GF-D8 (cell line): ENCODE results near the gene MTAP.

ENCODE experiments used
- DNase-seq: peaks from one replicate; lab custom pipeline; 2025; lab: John Stamatoyannopoulos, UW

Gene MTAP

GRCh38 chr9:21853414-21853813 is 51.0 kb downstream of the MTAP start:
- DNase-seq = no peak

- no peak for DNase-seq
These were observed 51.7 kb downstream of the MTAP start for GRCh38 chr9:21854119-21854518.

GRCh38 chr9:21854594-21854993 is 52.2 kb downstream of the MTAP start:
- no peak for DNase-seq

GRCh38 chr9:21856301-21857094 is 54.1 kb downstream of the MTAP start:
- DNase-seq = no peak

- DNase-seq = no peak
These were observed 60.4 kb downstream of the MTAP start for GRCh38 chr9:21862871-21863270.

DNA sequence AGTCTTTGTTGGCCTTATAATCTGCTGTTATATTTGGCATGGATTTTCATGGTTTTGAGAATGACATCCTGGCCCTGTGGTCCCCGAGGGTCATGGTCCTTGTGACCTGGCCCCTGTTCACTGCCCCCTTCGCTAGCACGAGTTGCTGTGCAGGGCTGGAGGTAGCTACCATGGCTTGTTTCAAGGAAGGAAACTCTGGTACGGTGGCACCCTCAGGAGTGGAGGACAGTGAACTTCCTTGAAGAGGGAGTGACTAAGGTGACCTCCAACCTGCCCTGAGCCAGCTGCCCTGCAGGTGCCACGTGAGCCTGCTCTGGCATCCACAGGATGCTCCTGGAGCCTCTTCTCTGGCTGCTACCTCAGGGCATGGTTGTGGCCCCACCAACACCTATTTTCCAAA is 62.1 kb downstream of the MTAP start:
- no peak for DNase-seq

DNA sequence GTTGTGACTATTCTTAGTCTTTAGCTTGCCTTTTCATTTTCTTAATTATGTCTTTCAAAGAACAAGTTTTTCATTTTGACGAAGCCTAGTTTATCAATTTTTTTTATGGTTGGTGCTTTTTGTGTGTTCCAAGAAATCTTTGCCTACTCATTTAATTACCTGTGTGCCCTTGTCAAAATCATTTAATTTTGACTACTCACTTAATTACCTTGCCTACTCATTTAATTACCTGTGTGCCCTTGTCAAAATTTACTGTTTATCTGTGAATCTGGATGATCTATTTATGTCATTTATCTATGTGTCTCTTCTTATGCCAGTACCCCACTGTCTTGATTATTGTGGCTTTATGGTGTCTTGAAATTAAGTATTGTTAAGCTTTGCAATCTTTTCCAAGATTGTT is 63.9 kb downstream of the MTAP start:
- no peak for DNase-seq

GRCh38 chr9:21871256-21871975 is 69.0 kb downstream of the MTAP start:
- no peak for DNase-seq

DNA sequence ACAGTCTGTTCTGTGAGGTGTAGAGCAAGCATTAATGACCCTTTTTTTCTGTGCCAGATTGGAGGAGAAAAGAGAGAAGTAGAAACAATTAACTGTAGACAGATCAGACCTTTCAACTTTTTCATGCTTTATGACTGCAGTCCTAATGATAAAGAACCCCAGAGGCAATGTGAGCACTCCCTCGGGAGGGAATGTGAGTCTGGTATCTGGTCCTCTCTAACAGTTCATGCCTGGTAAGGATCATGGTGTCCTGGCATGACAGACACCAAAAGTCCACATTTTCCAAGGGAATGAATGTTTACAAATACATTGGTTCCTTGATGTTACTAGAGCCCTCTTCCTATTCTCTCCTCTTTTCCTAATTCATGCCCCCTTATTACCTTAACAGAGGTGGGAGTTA is 70.3 kb downstream of the MTAP start:
- no peak for DNase-seq

- DNase-seq = no peak
These were observed 71.2 kb downstream of the MTAP start for GRCh38 chr9:21873540-21874221.

GRCh38 chr9:21875893-21876292 is 73.5 kb downstream of the MTAP start:
- DNase-seq = no peak

DNA sequence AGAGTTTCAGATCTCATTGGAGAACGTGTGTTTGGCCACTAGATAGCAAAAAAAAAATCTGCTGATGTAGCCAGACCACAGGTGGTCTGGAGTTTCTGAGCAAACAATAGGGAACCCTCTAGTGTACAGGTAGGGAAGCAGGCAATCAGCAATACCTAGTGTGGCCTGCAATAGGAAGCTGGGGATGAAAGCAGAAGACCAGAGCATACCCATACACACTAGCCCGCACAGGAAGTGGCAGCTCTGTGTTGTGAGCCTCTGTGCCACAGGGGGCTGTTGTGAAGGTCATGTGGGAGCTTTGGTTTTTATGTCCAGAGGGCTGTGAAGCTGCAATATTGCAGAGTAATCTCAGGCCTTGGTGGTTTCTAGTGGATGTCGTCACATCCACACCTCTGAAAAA is 81.2 kb downstream of the MTAP start:
- DNase-seq = peak; percentile 25

DNA sequence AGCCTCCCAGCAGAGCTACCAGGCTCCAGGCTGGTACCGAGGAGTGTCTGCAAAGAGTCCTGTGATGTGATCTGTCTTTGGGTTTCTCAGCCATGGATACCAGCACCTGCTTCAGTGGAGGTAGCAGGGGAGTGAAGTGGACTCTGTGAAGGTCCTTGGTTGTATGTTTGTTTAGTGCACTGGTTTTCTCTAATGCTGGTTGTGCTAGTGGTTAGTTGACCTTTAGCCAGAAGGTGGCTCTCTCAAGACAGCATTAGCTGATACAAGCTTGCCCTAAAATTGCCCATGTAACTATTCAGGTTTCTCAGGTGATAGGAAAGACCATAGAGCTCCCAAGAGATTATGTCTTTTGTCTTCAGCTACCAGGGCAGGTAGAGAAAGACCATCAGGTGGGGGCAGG is 87.2 kb downstream of the MTAP start:
- no peak for DNase-seq

GRCh38 chr9:21890696-21891095 is 88.3 kb downstream of the MTAP start:
- DNase-seq = no peak

GRCh38 chr9:21901546-21901945 is 99.1 kb downstream of the MTAP start:
- no peak for DNase-seq

DNA sequence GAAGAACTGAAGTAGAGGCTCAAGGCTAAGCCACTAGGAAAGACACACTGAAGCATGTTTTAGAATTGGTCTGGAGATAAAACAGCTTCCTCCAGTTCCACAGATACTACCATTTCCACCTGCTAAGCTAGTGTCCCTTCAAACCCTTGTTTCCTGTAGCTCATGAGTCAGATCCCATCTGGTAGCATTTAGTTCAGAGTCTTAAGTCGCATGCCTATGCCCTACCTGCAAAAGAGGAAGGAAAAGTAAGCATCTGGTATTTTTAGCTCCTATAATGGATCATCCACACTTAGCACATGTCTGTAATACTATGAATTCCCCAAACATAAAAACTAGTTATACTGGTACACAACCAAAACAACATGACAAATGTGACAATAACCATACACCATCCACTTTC is 99.7 kb downstream of the MTAP start:
- peak; percentile 30 for DNase-seq

DNA sequence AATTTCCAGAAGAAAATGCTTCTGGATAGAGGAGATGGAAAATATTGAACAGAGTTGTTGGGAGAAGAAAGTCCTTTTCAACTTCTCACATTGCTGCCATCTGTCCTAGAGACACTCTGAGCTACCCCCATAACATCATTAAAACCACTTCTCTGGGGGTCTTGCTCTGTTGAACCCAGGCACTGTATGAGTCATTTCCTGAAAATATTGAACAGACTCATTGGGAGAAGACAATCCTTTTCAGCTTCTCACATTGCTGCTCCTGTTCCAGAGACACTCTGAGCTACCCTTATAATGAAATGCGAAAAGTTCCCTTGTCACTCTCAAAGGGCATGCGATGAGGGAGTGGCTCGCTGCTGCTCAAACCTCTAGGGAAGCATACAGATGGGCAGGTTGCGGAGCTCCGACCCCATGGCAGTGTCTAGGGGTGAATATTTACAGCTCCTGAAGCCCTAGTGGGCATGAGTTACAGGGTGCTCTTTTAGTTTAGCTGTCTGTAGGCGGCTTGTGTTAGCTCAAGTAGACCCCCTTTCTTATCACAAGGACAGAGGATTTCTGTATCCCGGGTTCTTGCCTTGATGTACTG is 101.0 kb downstream of the MTAP start:
- no peak for DNase-seq

GRCh38 chr9:21904371-21904770 is 101.9 kb downstream of the MTAP start:
- DNase-seq = no peak

DNA sequence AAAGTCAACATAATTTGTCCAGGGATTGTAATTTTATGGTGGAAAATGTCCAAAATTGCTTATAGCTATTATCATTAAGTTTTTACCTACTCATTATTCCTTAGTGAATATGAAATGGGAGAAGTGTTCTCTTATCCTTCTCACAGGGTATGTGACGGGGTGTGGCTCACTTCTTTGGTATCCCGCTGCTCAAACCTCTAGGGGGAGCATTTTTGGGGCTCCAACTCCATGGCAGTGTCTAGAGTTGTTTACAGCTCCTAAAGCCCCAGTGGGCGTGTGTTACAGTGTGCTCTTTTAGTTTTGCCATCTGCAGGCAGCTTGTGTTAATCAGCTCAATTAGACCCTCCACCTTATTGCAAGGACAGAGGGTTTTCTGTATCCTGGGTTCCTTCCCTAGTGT is 102.3 kb downstream of the MTAP start:
- DNase-seq = no peak

- no peak for DNase-seq
These were observed 103.8 kb downstream of the MTAP start for GRCh38 chr9:21906213-21906612.

GRCh38 chr9:21906881-21907280 is 104.4 kb downstream of the MTAP start:
- no peak for DNase-seq
